ENCODE measurements around the gene SV2C.

DNA sequence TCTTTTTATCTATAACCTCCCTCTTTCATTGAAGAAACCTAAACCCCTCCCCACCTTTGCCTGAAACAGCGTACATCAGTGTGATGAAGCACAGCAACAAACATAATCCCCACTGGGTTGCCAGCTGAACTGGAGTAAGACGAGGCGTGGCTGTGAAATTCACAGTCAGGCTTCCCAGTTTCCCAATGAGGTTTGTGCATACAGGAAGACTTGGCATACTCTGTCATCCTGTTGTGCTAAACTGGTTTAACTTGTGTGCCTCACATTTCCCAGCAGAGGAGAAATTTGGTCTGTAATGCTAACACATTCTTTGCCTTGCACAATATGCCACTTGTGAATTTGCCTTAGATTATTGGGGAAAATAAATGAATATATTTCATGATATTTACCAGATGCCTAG, 121.5 kb downstream of the SV2C start:
- TF ChIP-seq, protein P1, sequence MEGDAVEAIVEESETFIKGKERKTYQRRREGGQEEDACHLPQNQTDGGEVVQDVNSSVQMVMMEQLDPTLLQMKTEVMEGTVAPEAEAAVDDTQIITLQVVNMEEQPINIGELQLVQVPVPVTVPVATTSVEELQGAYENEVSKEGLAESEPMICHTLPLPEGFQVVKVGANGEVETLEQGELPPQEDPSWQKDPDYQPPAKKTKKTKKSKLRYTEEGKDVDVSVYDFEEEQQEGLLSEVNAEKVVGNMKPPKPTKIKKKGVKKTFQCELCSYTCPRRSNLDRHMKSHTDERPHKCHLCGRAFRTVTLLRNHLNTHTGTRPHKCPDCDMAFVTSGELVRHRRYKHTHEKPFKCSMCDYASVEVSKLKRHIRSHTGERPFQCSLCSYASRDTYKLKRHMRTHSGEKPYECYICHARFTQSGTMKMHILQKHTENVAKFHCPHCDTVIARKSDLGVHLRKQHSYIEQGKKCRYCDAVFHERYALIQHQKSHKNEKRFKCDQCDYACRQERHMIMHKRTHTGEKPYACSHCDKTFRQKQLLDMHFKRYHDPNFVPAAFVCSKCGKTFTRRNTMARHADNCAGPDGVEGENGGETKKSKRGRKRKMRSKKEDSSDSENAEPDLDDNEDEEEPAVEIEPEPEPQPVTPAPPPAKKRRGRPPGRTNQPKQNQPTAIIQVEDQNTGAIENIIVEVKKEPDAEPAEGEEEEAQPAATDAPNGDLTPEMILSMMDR (IDR thresholded peaks at IDR 0.05), result no peak
- no peak for TF ChIP-seq POLR2A (IDR thresholded peaks at IDR 0.05)

Measured in heart left ventricle (tissue), 13 donors.